ENCODE results near the gene PDS5B.

DNA sequence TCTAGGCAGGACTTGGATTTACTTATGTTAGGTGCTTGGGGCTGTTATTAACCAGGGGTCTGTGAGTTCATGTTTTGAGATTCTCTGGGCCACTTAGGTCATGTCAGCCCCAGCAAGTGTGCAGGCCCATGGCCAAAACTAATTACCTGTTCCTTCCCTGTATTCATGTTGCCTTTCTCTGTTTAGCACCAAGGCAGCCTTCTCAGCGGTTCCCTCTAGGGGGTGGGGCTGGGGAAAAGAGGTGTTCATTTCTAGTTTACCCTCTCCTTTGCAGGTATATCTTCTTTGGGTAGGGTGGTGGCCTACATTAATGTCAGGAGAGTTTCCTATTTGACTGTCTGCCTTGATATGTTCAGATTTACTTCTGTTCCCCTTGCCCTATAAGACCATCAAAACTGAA lies 61.7 kb downstream of the PDS5B start:
- TF ChIP-seq, protein P1, sequence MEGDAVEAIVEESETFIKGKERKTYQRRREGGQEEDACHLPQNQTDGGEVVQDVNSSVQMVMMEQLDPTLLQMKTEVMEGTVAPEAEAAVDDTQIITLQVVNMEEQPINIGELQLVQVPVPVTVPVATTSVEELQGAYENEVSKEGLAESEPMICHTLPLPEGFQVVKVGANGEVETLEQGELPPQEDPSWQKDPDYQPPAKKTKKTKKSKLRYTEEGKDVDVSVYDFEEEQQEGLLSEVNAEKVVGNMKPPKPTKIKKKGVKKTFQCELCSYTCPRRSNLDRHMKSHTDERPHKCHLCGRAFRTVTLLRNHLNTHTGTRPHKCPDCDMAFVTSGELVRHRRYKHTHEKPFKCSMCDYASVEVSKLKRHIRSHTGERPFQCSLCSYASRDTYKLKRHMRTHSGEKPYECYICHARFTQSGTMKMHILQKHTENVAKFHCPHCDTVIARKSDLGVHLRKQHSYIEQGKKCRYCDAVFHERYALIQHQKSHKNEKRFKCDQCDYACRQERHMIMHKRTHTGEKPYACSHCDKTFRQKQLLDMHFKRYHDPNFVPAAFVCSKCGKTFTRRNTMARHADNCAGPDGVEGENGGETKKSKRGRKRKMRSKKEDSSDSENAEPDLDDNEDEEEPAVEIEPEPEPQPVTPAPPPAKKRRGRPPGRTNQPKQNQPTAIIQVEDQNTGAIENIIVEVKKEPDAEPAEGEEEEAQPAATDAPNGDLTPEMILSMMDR (IDR thresholded peaks at IDR 0.05), result no peak
- no peak for TF ChIP-seq POLR2A (IDR thresholded peaks at IDR 0.05)
